ENCODE data around the gene KLF15.

KLF15 gene

DNA sequence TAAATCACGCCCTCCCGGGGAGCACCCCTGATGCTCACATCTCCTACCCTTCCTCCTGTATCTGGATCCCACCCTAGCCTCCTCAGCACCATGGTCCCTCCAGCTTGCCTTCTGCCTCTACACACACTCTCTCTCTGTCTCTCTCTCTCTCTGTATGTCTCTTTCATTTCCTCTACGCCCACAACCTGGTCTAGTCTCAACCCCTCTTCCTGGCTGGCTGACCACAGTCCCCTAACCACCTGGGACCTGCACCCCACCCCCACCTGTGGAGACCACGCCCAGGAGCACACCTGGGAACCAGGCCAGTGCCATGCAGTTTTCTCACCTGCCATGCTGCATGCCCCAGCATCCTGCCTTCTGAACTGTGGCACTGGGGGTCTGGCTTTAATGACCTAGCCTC is 33.5 kb upstream of the KLF15 start:
- in situ Hi-C loops (cut with HindIII; ENCODE audit: low pct_ligation_motif_present, low pct_unique_long_range_greater_than_20kb, low sequenced_read_pairs), result no loop called here
- DNase-seq, result no peak

GRCh38 chr3:126390201-126390600 is 33.0 kb upstream of the KLF15 start:
- in situ Hi-C loops (cut with HindIII; ENCODE audit: low pct_ligation_motif_present, low pct_unique_long_range_greater_than_20kb, low sequenced_read_pairs), result no loop called here

DNA sequence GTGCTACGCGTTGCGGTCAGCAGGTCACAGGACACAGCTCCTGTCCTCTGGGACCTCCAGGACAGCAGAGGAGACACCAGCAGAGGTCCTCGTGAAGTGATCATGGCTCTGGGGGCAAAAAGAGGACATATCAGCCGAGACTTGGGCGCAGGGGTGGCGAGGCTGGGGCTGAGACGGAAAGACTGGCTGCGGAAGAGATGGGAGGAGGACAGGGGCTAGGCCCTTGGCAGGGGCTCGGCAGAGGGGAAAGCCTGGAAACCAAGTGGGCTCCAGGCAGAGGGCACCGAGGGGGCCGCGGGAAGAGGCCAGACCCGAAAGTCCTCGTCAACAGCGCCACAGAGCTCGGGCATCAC is 32.6 kb upstream of the KLF15 start:
- no peak for DNase-seq
- in situ Hi-C loops (cut with HindIII; ENCODE audit: low pct_ligation_motif_present, low pct_unique_long_range_greater_than_20kb, low sequenced_read_pairs), result no loop called here

More at GRCh38 chr3:126390201-126390600, 33.0 kb upstream of the KLF15 start:
- DNase-seq, result no peak

DNA sequence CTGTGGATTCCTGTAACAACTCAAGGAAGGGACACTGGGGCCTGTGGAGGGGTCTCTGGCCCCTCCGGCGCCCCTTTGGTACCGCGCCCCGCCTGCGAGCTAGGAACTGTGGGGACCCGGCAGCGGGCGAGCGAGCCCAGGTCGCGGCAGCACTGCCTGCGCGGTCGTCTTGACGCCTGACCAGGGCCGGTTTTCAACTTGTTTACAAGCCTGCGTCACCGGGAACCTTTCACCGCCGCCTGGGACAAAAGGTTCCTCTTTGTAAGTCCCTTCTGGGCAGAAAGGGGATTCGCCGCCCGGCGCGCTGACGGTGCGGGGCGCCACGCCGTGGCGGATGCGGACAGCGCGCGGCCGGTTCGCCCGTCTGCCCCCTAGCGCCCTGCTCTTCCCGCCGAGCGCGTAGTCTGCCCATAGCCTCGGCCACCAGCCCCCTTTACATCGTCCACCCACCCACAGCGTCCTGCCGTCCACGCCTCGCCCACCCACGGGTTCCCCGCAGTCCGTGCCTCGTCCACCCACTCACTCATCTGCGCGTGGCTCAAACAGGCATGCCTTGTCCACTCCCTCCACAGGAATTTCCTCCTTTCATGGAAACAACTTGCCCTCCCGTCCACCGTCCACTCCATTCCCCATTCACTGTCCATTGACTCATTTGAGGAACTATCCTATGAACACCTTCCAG is 32.0 kb upstream of the KLF15 start:
- peak; percentile 72 for DNase-seq
- in situ Hi-C loops (cut with HindIII; ENCODE audit: low pct_ligation_motif_present, low pct_unique_long_range_greater_than_20kb, low sequenced_read_pairs), result no loop called here

GRCh38 chr3:126381966-126382365 is 24.8 kb upstream of the KLF15 start:
- no peak for DNase-seq
- in situ Hi-C loops (cut with HindIII; ENCODE audit: low pct_ligation_motif_present, low pct_unique_long_range_greater_than_20kb, low sequenced_read_pairs), result no loop called here

DNA sequence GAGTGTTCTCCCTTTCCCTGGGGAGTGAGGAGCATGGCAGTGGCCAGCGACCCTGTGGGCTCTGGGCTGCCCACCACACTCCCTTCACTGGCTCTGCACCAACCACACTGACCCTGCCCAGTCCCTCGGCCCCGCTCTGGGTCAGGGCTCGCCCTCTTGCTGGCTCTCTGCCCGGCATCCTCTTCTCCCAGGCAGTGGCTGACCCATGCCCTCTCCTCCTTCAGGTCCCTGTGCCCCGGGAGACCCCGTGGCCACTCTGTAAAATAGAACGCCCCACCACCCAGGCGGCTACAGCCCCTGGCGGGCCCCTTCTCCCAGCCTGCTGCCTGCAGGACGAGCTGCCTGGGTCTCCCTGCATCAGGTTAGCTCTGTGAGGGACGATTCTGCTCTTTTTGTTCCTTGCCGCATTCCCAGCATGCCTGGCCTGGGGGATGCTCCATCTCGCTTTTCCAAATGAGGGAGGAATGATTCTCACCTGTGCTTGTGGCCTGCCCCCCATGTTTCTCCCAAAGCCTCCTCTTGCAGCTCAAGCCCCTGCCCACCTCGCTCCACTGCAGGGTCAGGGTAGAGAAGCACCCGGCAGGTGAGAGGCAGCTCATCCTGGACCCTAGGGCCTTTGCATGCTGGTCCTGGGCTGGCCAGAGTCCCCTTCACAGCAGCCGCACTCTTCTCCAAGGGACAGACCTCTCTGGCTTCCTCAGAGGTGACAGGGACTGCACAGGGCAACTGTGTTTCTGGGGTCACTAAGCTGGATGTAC is 23.0 kb upstream of the KLF15 start:
- in situ Hi-C loops (cut with HindIII; ENCODE audit: low pct_ligation_motif_present, low pct_unique_long_range_greater_than_20kb, low sequenced_read_pairs), result no loop called here
- no peak for DNase-seq

GRCh38 chr3:126378341-126378751 is 21.1 kb upstream of the KLF15 start:
- in situ Hi-C loops (cut with HindIII; ENCODE audit: low pct_ligation_motif_present, low pct_unique_long_range_greater_than_20kb, low sequenced_read_pairs), result no loop called here
- DNase-seq, result no peak

DNA sequence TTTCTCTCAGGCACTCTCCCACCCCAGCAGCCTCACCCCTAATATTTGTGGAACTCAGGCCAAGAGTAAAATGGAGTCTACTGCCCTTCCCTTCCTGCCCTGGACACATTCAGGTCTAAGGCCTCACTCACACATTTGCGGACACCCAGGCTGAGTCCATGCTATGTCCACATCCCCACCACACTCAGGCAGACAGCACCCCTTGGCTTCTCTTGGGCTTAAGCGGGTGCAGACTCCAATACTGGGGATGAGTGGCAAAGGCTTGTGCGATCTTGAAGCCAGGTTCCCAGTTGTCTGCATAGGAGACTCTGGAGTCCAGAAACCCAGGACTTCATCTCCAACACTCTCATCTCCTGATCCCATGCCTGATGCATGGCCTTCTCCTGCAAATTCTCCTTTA is 20.0 kb upstream of the KLF15 start:
- in situ Hi-C loops (cut with HindIII; ENCODE audit: low pct_ligation_motif_present, low pct_unique_long_range_greater_than_20kb, low sequenced_read_pairs), result no loop called here
- no peak for DNase-seq

DNA sequence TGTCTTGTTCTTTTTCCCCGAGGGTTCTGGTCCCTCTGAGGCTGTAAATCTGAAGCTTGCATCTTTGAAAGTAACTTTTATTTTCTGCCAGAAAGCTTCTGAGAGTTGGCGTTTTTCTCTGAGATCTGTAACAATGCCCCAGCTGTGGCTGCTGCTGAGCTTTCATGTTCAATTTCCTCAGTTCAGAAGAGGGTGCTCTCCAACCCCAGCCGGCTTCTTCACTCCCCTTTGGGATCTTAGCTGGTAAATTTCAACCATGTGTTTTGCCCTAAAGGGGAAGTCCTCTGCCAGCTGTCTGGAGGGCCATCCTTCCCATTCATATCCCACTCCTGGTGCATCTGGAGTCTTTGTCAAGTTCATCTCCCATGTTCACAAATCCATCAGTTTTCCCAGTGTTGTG is 19.2 kb upstream of the KLF15 start:
- DNase-seq, result no peak
- in situ Hi-C loops (cut with HindIII; ENCODE audit: low pct_ligation_motif_present, low pct_unique_long_range_greater_than_20kb, low sequenced_read_pairs), result no loop called here

DNA sequence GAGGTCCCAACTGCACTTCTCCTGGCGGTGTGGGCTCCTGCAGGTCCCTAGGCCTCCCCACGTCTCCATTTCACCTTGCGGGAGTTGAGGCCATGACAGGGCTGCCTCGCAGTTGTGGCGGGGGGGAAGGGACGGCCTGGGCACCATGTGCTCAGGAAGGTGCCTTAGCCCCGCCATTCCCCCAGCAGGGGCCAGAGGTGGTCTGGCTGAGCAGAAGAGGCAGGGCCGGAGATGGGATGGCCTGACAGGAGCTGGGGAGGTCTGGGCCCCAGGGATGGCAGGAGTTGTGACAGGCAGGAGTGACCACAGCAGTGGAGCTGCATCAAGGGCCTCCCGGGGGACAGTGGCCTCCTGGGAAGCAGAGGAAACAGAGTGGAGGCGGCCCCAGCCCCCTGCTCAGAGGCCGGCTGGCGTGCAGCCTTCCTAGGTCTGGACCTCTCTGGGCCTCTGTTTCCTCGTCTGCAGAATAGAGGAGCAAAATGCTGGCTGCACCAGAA is 18.7 kb upstream of the KLF15 start:
- DNase-seq, result no peak
- in situ Hi-C loops (cut with HindIII; ENCODE audit: low pct_ligation_motif_present, low pct_unique_long_range_greater_than_20kb, low sequenced_read_pairs), result no loop called here

- in situ Hi-C loops (cut with HindIII; ENCODE audit: low pct_ligation_motif_present, low pct_unique_long_range_greater_than_20kb, low sequenced_read_pairs), result no loop called here
Observed at GRCh38 chr3:126373682-126374601, 16.7 kb upstream of the KLF15 start.

DNA sequence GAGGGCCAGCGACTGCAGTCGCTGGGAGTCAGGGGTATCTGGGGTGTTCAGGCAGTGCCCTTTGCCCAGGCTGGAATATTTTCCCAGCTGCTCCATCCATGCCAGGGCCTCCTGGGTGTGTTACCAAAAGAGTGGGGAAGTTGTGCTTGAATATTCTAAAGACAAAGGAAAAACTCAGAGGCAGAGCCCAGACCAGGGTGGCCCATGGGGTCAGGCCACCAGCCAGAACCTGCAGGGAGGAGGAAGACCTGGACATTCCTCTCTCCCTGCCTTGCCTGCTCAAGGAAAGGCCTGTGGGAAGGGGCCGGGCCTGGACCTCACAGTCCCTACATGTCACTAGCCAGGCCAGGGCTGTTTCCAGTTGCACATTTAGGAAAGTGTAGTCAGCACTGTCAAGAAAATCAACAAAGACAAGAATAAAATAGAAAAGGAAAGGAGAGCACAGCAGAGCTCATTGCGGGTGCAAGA is 16.0 kb upstream of the KLF15 start:
- in situ Hi-C loops (cut with HindIII; ENCODE audit: low pct_ligation_motif_present, low pct_unique_long_range_greater_than_20kb, low sequenced_read_pairs), result no loop called here

More at GRCh38 chr3:126373682-126374601, 16.7 kb upstream of the KLF15 start:
- no peak for DNase-seq

DNA sequence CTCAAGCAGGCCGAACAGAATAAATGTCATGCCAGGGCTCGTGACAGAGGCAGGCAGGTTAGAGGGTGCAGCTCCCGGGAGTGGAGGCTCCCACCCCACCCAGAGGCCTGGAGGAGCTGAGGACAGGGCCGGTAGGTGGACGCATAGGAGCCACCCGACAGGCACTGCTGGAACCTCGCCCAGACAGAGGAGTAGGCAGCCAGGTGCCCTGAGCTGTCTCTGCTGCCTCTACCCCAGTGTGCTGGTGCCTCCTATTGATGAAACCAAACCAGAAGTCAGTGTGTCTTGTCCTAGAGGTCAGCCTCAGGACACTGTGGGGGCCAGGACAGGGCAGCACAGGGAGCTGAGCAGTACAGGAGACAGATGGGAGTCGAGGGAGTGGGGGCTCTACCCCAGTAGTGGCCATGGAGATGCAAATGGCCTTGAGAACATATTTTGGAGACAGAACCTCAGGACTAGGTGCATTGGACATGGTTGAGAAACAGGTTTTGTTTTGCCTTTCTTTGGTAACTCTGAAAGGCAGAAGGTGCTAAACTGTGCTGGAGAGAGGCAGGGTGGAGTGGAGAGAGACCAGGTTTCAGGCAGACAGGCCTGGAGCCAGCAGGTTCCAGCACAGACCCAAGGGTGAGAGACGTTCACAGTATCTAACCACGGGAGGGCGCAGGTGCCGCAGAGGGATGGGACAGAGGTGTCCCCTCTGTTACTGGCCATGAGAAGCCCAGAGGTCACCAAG is 15.4 kb upstream of the KLF15 start:
- no peak for DNase-seq
- in situ Hi-C loops (cut with HindIII; ENCODE audit: low pct_ligation_motif_present, low pct_unique_long_range_greater_than_20kb, low sequenced_read_pairs), result no loop called here

More for the DNA sequence above, 16.0 kb upstream of the KLF15 start:
- DNase-seq, result no peak

- in situ Hi-C loops (cut with HindIII; ENCODE audit: low pct_ligation_motif_present, low pct_unique_long_range_greater_than_20kb, low sequenced_read_pairs), result no loop called here
- no peak for DNase-seq
Observed at GRCh38 chr3:126371096-126371705, 14.0 kb upstream of the KLF15 start.

GRCh38 chr3:126370606-126371005 is 13.4 kb upstream of the KLF15 start:
- in situ Hi-C loops (cut with HindIII; ENCODE audit: low pct_ligation_motif_present, low pct_unique_long_range_greater_than_20kb, low sequenced_read_pairs), result no loop called here
- DNase-seq, result no peak

DNA sequence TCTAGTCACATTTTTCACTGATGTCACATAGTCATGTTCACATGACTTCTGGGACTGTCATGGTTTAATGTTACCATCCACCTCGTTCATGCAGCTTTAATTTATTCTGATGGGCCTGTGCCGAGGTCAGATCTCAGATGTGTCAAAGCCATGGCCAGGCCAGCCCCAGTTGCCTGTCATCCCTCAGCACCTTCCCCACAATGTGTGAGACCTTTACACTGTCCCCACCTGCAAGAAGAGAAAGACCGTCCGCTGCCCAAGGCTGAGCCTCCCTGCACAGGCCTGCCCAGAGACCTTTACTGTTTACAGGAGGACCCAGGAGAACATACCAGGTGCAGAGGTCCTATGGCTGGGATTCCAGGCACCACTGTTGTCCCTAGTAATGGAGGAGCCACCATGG is 12.8 kb upstream of the KLF15 start:
- in situ Hi-C loops (cut with HindIII; ENCODE audit: low pct_ligation_motif_present, low pct_unique_long_range_greater_than_20kb, low sequenced_read_pairs), result no loop called here
- DNase-seq, result no peak

DNA sequence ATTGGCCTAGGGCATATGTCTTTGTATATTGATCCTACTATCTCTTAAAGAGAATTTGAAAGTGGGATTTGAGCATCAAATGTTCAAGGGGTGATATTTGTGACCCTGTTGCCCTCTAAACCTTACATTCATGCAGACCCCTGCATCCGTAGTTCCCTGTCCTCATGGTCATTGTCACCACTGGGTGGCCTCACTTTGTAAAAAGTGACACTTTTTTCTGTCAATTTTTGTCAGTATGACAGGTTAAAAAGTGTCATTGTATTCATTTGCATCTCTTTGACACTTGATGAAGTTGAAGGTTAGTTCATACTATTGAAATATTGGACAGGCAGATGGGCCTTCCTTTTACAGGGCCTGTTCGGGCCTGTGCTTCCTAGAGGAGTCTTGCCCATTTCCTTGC is 12.3 kb upstream of the KLF15 start:
- in situ Hi-C loops (cut with HindIII; ENCODE audit: low pct_ligation_motif_present, low pct_unique_long_range_greater_than_20kb, low sequenced_read_pairs), result no loop called here

GRCh38 chr3:126367316-126367805 is 10.2 kb upstream of the KLF15 start:
- in situ Hi-C loops (cut with HindIII; ENCODE audit: low pct_ligation_motif_present, low pct_unique_long_range_greater_than_20kb, low sequenced_read_pairs), result no loop called here
- peak; percentile 58 for DNase-seq

More for the DNA sequence above, 12.3 kb upstream of the KLF15 start:
- DNase-seq, result no peak
